H1 (cell line): ENCODE data around the gene MYBPC1. TPM values are rescaled to one million over a fixed set of nuclear protein-coding genes. Genes with fewer than 3 reads are reported as not detected.

ENCODE experiments used
- CTCF ChIA-PET: fragments of 300-600 bp; sonication (Branson Sonifier 250); formaldehyde crosslinking; loops from one replicate; lab custom pipeline; 2021; ENCODE audit not compliant: partially characterized antibody; lab: Charles Lee
- POLR2A ChIA-PET: fragments of 300-600 bp; sonication (Branson Sonifier 250); formaldehyde crosslinking; loops from one replicate; lab custom pipeline; 2021; ENCODE audit warnings: inconsistent platforms; ENCODE audit not compliant: partially characterized antibody; lab: Charles Lee
- DNase-seq, 2 experiments: peaks; one replicate each; pipeline versions ENCODE4 v3.0.0 to v3.0.0-alpha.2; 2010 to 2022; ENCODE audit warnings: low spot score in 2 of 2, low read depth in 1 of 2, mixed read lengths in 1 of 2
- FAIRE-seq: peaks from 2 replicates; lab custom pipeline; 2011; peaks lifted over from hg19 to GRCh38; lab: Jason Lieb, UNC
- H2AFZ ChIP-seq: 2 replicates; pipeline ENCODE4 v1.8.1; 2012; ENCODE audit warnings: low read length, inconsistent platforms
- H2AK5ac ChIP-seq: 2 replicates; pipeline ENCODE4 v1.6.1; 2013; ENCODE audit warnings: low read depth, low read length
- H2BK120ac ChIP-seq: replicated peaks from 2 replicates; pipeline ENCODE3; 2013; ENCODE audit warnings: low read depth, low read length, inconsistent platforms
- H2BK12ac ChIP-seq: 2 replicates; pipeline ENCODE4 v1.6.1; 2013; ENCODE audit warnings: low read depth, low read length
- H2BK15ac ChIP-seq: 2 replicates; pipeline ENCODE4 v1.6.1; 2013; ENCODE audit warnings: low read length
- H2BK20ac ChIP-seq: 2 replicates; pipeline ENCODE4 v1.6.1; 2013; ENCODE audit warnings: low read length
- H2BK5ac ChIP-seq: 2 replicates; pipeline ENCODE4 v1.6.1; 2013; ENCODE audit warnings: low read depth, low read length
- H3K14ac ChIP-seq: 2 replicates; pipeline ENCODE4 v1.6.1; 2013; ENCODE audit warnings: inconsistent platforms; ENCODE audit not compliant: insufficient read length
- H3K18ac ChIP-seq: 2 replicates; pipeline ENCODE4 v1.6.1; 2013; ENCODE audit warnings: low read length; ENCODE audit errors: extremely low read depth
- H3K23ac ChIP-seq: 2 replicates; pipeline ENCODE4 v1.6.1; 2013; ENCODE audit warnings: inconsistent platforms; ENCODE audit not compliant: insufficient read length
- H3K23me2 ChIP-seq: 2 replicates; pipeline ENCODE4 v1.6.1; 2013; ENCODE audit warnings: low read depth, low read length
- H3K27ac ChIP-seq: 2 replicates; pipeline ENCODE4 v1.6.1; 2011; ENCODE audit warnings: low read depth, low read length, inconsistent platforms
- H3K27me3 ChIP-seq, 4 experiments: replicated peaks in 1 of 4; 1 replicate in 1 of 4; 2 replicates in 3 of 4; pipeline versions ENCODE4 v1.6.1 to v1.8.1; 2011 to 2013; ENCODE audit warnings: low read length in 3 of 4, mild to moderate bottlenecking in 3 of 4, inconsistent platforms in 2 of 4, mixed read lengths in 2 of 4, moderate library complexity in 1 of 4; ENCODE audit not compliant: control insufficient read depth in 3 of 4, insufficient read depth in 3 of 4; ENCODE audit errors: extremely low read depth in 1 of 4
- H3K36me3 ChIP-seq, 4 experiments: 2 replicates each; pipeline versions ENCODE4 v1.6.1 to v1.8.1; 2011 to 2013; ENCODE audit warnings: mild to moderate bottlenecking in 4 of 4, low read length in 3 of 4, moderate library complexity in 2 of 4, control low read depth in 1 of 4, inconsistent platforms in 1 of 4; ENCODE audit not compliant: insufficient read depth in 4 of 4, control insufficient read depth in 2 of 4
- H3K4ac ChIP-seq: replicated peaks from 2 replicates; pipeline ENCODE3; 2013; ENCODE audit warnings: low read length, low read depth, mixed read lengths, inconsistent platforms; ENCODE audit not compliant: insufficient read length
- H3K4me1 ChIP-seq, 4 experiments: replicated peaks in 1 of 4; 1 replicate in 1 of 4; 2 replicates in 3 of 4; pipeline versions ENCODE4 v1.6.1 to v1.8.1; 2011 to 2013; ENCODE audit warnings: low read length in 3 of 4, inconsistent platforms in 2 of 4, mixed read lengths in 1 of 4; ENCODE audit not compliant: insufficient read depth in 4 of 4, control insufficient read depth in 3 of 4
- H3K4me2 ChIP-seq, 2 experiments: 2 replicates each; pipeline versions ENCODE4 v1.6.1 to v1.8.1; 2011 to 2013; ENCODE audit warnings: low read depth in 2 of 2, low read length in 2 of 2, control low read depth in 1 of 2, inconsistent platforms in 1 of 2, mild to moderate bottlenecking in 1 of 2; ENCODE audit not compliant: insufficient read depth in 1 of 2
- H3K4me3 ChIP-seq, 4 experiments: fragments of 200-600, 300-600 bp in 1 of 4; sonication (generic), shearing (Covaris generic), sonication (Bioruptor Twin) in 1 of 4; 2 replicates each; pipeline versions ENCODE4 v1.5.1 to v1.8.1; 2011 to 2016; ENCODE audit warnings: low read length in 4 of 4, low read depth in 3 of 4, control low read depth in 2 of 4, inconsistent platforms in 2 of 4, mild to moderate bottlenecking in 2 of 4, mixed read lengths in 1 of 4, moderate library complexity in 1 of 4; ENCODE audit not compliant: insufficient read depth in 2 of 4; ENCODE audit errors: extremely low read depth in 1 of 4
- H3K56ac ChIP-seq: replicated peaks from 2 replicates; pipeline ENCODE3; 2013; ENCODE audit warnings: low read depth, mild to moderate bottlenecking, mixed read lengths, low read length, inconsistent platforms; ENCODE audit not compliant: insufficient read length
- H3K79me1 ChIP-seq: 2 replicates; pipeline ENCODE4 v1.6.1; 2013; ENCODE audit warnings: low read depth, low read length, control low read depth
- H3K79me2 ChIP-seq, 2 experiments: 2 replicates each; pipeline versions ENCODE4 v1.6.1 to v1.8.1; 2012 to 2013; ENCODE audit warnings: low read length in 2 of 2, mild to moderate bottlenecking in 2 of 2, inconsistent platforms in 1 of 2; ENCODE audit not compliant: insufficient read depth in 2 of 2, control insufficient read depth in 1 of 2
- H3K9ac ChIP-seq, 4 experiments: replicated peaks in 1 of 4; 1 replicate in 1 of 4; 2 replicates in 3 of 4; pipeline versions ENCODE4 v1.6.1 to v1.8.1; 2011 to 2013; ENCODE audit warnings: low read depth in 3 of 4, low read length in 3 of 4, control low read depth in 2 of 4, mild to moderate bottlenecking in 2 of 4, moderate library complexity in 2 of 4, inconsistent platforms in 1 of 4; ENCODE audit errors: extremely low read depth in 1 of 4
- H3K9me3 ChIP-seq, 2 experiments: 2 replicates each; pipeline versions ENCODE4 v1.6.1 to v1.8.1; 2012 to 2013; ENCODE audit warnings: mild to moderate bottlenecking in 2 of 2, moderate library complexity in 2 of 2, control low read depth in 1 of 2, inconsistent platforms in 1 of 2, low read depth in 1 of 2, low read length in 1 of 2, mixed read lengths in 1 of 2; ENCODE audit not compliant: insufficient read depth in 2 of 2
- H4K20me1 ChIP-seq, 2 experiments: replicated peaks in 1 of 2; 2 replicates each; pipeline versions ENCODE3 to v1.8.1; 2011 to 2013; ENCODE audit warnings: inconsistent platforms in 2 of 2, low read length in 2 of 2, mild to moderate bottlenecking in 1 of 2; ENCODE audit not compliant: insufficient read depth in 2 of 2, control insufficient read depth in 1 of 2
- H4K5ac ChIP-seq: 2 replicates; pipeline ENCODE4 v1.6.1; 2013; ENCODE audit warnings: low read length, low read depth, mixed read lengths, inconsistent platforms; ENCODE audit not compliant: insufficient read length
- H4K8ac ChIP-seq: 2 replicates; pipeline ENCODE4 v1.8.0; 2013; ENCODE audit warnings: mild to moderate bottlenecking, moderate library complexity, low read length, inconsistent platforms; ENCODE audit not compliant: insufficient read depth; ENCODE audit errors: extremely low read depth
- H4K91ac ChIP-seq: replicated peaks from 2 replicates; pipeline ENCODE3; 2013; ENCODE audit warnings: low read length, mixed read lengths, inconsistent platforms; ENCODE audit not compliant: insufficient read length
- CEBPB ChIP-seq: IDR thresholded peaks from 2 replicates; pipeline ENCODE4 v1.6.1; 2012; ENCODE audit warnings: low read depth, low read length
- CREB1 ChIP-seq: IDR thresholded peaks from 2 replicates; pipeline ENCODE4 v1.6.1; 2012; ENCODE audit warnings: inconsistent platforms
- EP300 ChIP-seq, 2 experiments: IDR thresholded peaks; 1 replicate in 1 of 2; 2 replicates in 1 of 2; pipeline ENCODE4 v1.6.1; 2011 to 2012; ENCODE audit warnings: low read depth in 2 of 2, low read length in 2 of 2, mild to moderate bottlenecking in 2 of 2, borderline replicate concordance in 1 of 2, inconsistent platforms in 1 of 2, moderate library complexity in 1 of 2
- PHF8 ChIP-seq: fragments of 200-600 bp; sonication (generic); conservative IDR thresholded peaks from 2 replicates; pipeline ENCODE4 v1.7.1; 2012; ENCODE audit warnings: low read depth, mild to moderate bottlenecking, inconsistent platforms, low read length, moderate library complexity
- RBBP5 ChIP-seq: IDR thresholded peaks from 2 replicates; pipeline ENCODE4 v1.7.1; 2012; ENCODE audit warnings: low read depth, mild to moderate bottlenecking, inconsistent platforms, low read length, moderate library complexity, borderline replicate concordance
- RFX5 ChIP-seq: IDR thresholded peaks from 2 replicates; pipeline ENCODE4 v1.6.1; 2011; ENCODE audit warnings: low read depth, low read length, improper control_type of control experiment, borderline replicate concordance
- RNF2 ChIP-seq: fragments of 200-900, 300-1000 bp; sonication (generic); IDR thresholded peaks from 2 replicates; pipeline ENCODE4 v1.7.1; 2016; ENCODE audit warnings: borderline replicate concordance, low read depth, mild to moderate bottlenecking, antibody characterized with exemption, low read length; ENCODE audit not compliant: poor library complexity, severe bottlenecking; ENCODE audit errors: missing control alignments
- SP2 ChIP-seq: IDR thresholded peaks from 2 replicates; pipeline ENCODE4 v1.6.1; 2012; ENCODE audit warnings: mild to moderate bottlenecking, low read length, inconsistent platforms
- WGBS, 2 experiments: shearing (Covaris generic) in 1 of 2; methylation state at CpG; one replicate each; pipeline versions ENCODE4 v1.1.6 to v1.1.7; 2013 to 2015; ENCODE audit warnings: low lambda C conversion rate in 2 of 2, mixed read lengths in 2 of 2, inconsistent platforms in 1 of 2, low coverage in 1 of 2, missing lambda C conversion rate in 1 of 2; ENCODE audit not compliant: insufficient replicate concordance in 2 of 2, insufficient coverage in 1 of 2, insufficient read length in 1 of 2; ENCODE audit errors: extremely low coverage in 1 of 2, missing lambda C conversion rate in 1 of 2; 5-methylcytosine and 5-hydroxymethylcytosine counted together
- polyA plus RNA-seq, 7 experiments: library from polyadenylated mRNA; depleted of rRNA in 3 of 7; stranded (reverse) in 5 of 7; unstranded in 2 of 7; fragments of >200 nt in 5 of 7; fragments of 200-250 nt in 2 of 7; gene quantifications; 1 replicate in 5 of 7; 2 replicates in 1 of 7; 4 replicates in 1 of 7; pipeline versions ENCODE4 v1.2.1 to v1.2.3, GENCODE V29; 2011 to 2013; ENCODE audit warnings: missing spikeins in 2 of 7, mixed read lengths in 2 of 7
- total RNA-seq: library from RNA; stranded (reverse); fragmentation: NEBNext Ultra II Directional; extraction: Animal tissue kit (Norgen Biotek cat#: 25700); gene quantifications from 2 replicates; pipeline ENCODE4 v1.2.1, GENCODE V29; 2021
- TF ChIP-seq, protein P1 (sequence below): IDR thresholded peaks from 2 replicates; pipeline ENCODE4 v1.6.1; 2012; ENCODE audit warnings: inconsistent platforms
- TF ChIP-seq, protein P2 (sequence below): IDR thresholded peaks from 2 replicates; pipeline ENCODE4 v1.6.1; 2011; ENCODE audit warnings: low read length, improper control_type of control experiment
- TF ChIP-seq, protein P3 (sequence below): IDR thresholded peaks from 2 replicates; pipeline ENCODE4 v1.6.1; 2012; ENCODE audit warnings: low read length, inconsistent platforms

Gene MYBPC1
- total and polyA plus RNA-seq, 2 of the 8 experiments (the other 6 are each of a cell fraction or from before 2014, with no cell fraction given), result not detected

DNA sequence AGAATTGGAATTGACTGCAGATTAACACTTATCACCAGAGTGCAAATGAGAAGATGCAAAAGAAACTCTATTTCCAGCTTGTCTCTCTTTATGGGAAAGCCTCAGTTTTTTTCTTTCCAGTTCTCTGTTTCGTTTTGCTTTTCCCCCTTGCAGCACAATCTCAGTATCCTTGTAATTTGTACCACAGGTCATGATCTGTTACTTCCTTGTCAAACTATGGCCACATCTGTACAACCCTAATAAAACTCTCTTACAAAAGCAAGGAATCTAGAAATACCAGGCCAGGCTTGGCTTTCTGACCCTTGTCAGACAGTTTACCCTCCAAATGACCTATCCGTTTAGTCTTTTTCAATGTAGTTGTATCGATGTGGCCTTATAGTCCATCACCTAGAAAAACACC, 33.9 kb downstream of the MYBPC1 start:
- no peak overlapping the region for H3K56ac ChIP-seq
- no peaks in the 10 kb centered on the region for H3K9me3 ChIP-seq
- H3K4ac ChIP-seq, result no peak overlapping the region
- no peak overlapping the region for H3K23ac ChIP-seq
- no peaks in the 10 kb centered on the region for H3K79me1 ChIP-seq
- H3K14ac ChIP-seq, result no peak overlapping the region
- H3K4me2 ChIP-seq, result no peak overlapping the region
- no peak overlapping the region for H2BK120ac ChIP-seq
- H2BK15ac ChIP-seq, result no peak overlapping the region
- FAIRE-seq (no peak), DNase-seq (no peak)
- CTCF ChIA-PET, result no interaction called here
- no peaks in the 10 kb centered on the region for H3K23me2 ChIP-seq
- 93% methylated on average over 3 of the region's 3 CpGs; no CpG with 5 or more reads in 1 of the 2 experiments for WGBS, 2 experiments
- no peak overlapping the region for H3K4me3 ChIP-seq
- no peak overlapping the region for H2BK5ac ChIP-seq
- no peak overlapping the region for H2BK20ac ChIP-seq
- no peak overlapping the region for H4K8ac ChIP-seq
- H3K27ac ChIP-seq, result no peak overlapping the region
- H2AFZ ChIP-seq, result no peak overlapping the region
- no peaks in the 10 kb centered on the region for H3K36me3 ChIP-seq
- no peaks in the 10 kb centered on the region for H3K27me3 ChIP-seq
- no peaks in the 10 kb centered on the region for H4K20me1 ChIP-seq
- POLR2A ChIA-PET, result no interaction called here
- H3K9ac ChIP-seq, result no peak overlapping the region
- no peak overlapping the region for H4K91ac ChIP-seq
- H2AK5ac ChIP-seq, result no peak overlapping the region
- no peak overlapping the region for H4K5ac ChIP-seq
- no peaks in the 10 kb centered on the region for H3K79me2 ChIP-seq
- H3K4me1 ChIP-seq, result no peaks in the 10 kb centered on the region
- H3K18ac ChIP-seq, result no peak overlapping the region
- no peak overlapping the region for H2BK12ac ChIP-seq
- no peak for TF ChIP-seq PHF8
- TF ChIP-seq CREB1, result no peak
- TF ChIP-seq EP300 (IDR thresholded peaks at IDR 0.05; ENCODE audit: borderline replicate concordance in 1 of 2, low read depth in 2 of 2, low read length in 2 of 2), result no peak
- no peak for TF ChIP-seq RBBP5
- no peak for TF ChIP-seq RFX5
- TF ChIP-seq SP2, result no peak
- no peak for TF ChIP-seq CEBPB
- TF ChIP-seq, protein P1, sequence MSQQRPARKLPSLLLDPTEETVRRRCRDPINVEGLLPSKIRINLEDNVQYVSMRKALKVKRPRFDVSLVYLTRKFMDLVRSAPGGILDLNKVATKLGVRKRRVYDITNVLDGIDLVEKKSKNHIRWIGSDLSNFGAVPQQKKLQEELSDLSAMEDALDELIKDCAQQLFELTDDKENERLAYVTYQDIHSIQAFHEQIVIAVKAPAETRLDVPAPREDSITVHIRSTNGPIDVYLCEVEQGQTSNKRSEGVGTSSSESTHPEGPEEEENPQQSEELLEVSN, result no peak
- TF ChIP-seq, protein P2, sequence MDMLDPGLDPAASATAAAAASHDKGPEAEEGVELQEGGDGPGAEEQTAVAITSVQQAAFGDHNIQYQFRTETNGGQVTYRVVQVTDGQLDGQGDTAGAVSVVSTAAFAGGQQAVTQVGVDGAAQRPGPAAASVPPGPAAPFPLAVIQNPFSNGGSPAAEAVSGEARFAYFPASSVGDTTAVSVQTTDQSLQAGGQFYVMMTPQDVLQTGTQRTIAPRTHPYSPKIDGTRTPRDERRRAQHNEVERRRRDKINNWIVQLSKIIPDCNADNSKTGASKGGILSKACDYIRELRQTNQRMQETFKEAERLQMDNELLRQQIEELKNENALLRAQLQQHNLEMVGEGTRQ, result no peak
- TF ChIP-seq, protein P3, sequence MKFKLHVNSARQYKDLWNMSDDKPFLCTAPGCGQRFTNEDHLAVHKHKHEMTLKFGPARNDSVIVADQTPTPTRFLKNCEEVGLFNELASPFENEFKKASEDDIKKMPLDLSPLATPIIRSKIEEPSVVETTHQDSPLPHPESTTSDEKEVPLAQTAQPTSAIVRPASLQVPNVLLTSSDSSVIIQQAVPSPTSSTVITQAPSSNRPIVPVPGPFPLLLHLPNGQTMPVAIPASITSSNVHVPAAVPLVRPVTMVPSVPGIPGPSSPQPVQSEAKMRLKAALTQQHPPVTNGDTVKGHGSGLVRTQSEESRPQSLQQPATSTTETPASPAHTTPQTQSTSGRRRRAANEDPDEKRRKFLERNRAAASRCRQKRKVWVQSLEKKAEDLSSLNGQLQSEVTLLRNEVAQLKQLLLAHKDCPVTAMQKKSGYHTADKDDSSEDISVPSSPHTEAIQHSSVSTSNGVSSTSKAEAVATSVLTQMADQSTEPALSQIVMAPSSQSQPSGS, result no peak
- TF ChIP-seq RNF2, result no peak
